GM12878 (cell line): ENCODE data around the gene PRSS27. TPM values are rescaled to one million over a fixed set of nuclear protein-coding genes. Genes with fewer than 3 reads are reported as not detected.
"Not testable (repeated sequence)": the region's sequence is repeated elsewhere in the genome, so short reads cannot be mapped to it uniquely, and the experiment has no call there.

Source experiments
- ATAC-seq: fragments of 200-7000 bp; cut with Tn5 transposase; 3 replicates; pipeline ENCODE4 v1.9.1; 2020; ENCODE audit warnings: mild to moderate bottlenecking, moderate library complexity
- BruUV-seq: library from RNA; stranded (reverse); fragments of 400-500 nt; replicated peaks from 2 replicates; lab custom pipeline; 2021; lab: Mats Ljungman, UMichigan
- CTCF ChIA-PET: fragments of 300-600 bp; sonication (Branson Sonifier 250); formaldehyde crosslinking; extraction: SDS; loops from one replicate; lab custom pipeline; 2021; ENCODE audit warnings: inconsistent platforms; lab: Yijun Ruan, JAX
- POLR2A ChIA-PET: fragments of 350-600 bp; formaldehyde crosslinking; extraction: SDS; loops from one replicate; lab custom pipeline; 2021; ENCODE audit warnings: inconsistent platforms; lab: Charles Lee
- RAD21 ChIA-PET: fragments of 300-600 bp; sonication (Branson Sonifier 250); formaldehyde crosslinking; loops from one replicate; lab custom pipeline; 2023; ENCODE audit warnings: antibody characterized with exemption; ENCODE audit not compliant: unreplicated experiment; lab: Charles Lee
- SMC1A ChIA-PET: fragments of 300-600 bp; sonication (Branson Sonifier 250); formaldehyde crosslinking; loops from one replicate; lab custom pipeline; 2023; ENCODE audit not compliant: unreplicated experiment, uncharacterized antibody; lab: Charles Lee
- DNase-seq: peaks from one replicate; pipeline ENCODE4 v3.0.0-alpha.2; 2011; ENCODE audit warnings: low read depth, low spot score
- FAIRE-seq: peaks from 3 replicates; lab custom pipeline; 2011; peaks lifted over from hg19 to GRCh38; lab: Jason Lieb, UNC
- H2AFZ ChIP-seq: 2 replicates; pipeline ENCODE4 v1.6.0; 2011; ENCODE audit warnings: low read depth, low read length, control low read depth; ENCODE audit not compliant: control insufficient read depth
- H3K27ac ChIP-seq: 2 replicates; pipeline ENCODE4 v1.5.1; 2011; ENCODE audit warnings: control low read depth; ENCODE audit not compliant: control insufficient read depth, insufficient read depth
- H3K27me3 ChIP-seq, 2 experiments: replicated peaks in 1 of 2; 2 replicates each; pipeline versions ENCODE4 v1.6.0 to v1.6.1; 2011; ENCODE audit warnings: low read length in 1 of 2; ENCODE audit not compliant: control insufficient read depth in 2 of 2, insufficient read depth in 2 of 2
- H3K36me3 ChIP-seq, 2 experiments: 2 replicates each; pipeline ENCODE4 v1.5.1; 2011; ENCODE audit warnings: low read length in 1 of 2; ENCODE audit not compliant: control insufficient read depth in 2 of 2, insufficient read depth in 2 of 2
- H3K4me1 ChIP-seq: 2 replicates; pipeline ENCODE4 v1.6.1; 2011; ENCODE audit warnings: mild to moderate bottlenecking, low read length, moderate library complexity, mixed read lengths; ENCODE audit not compliant: control insufficient read depth, insufficient read depth
- H3K4me2 ChIP-seq: 2 replicates; pipeline ENCODE4 v1.6.0; 2011; ENCODE audit warnings: control low read depth; ENCODE audit not compliant: control insufficient read depth, insufficient read depth
- H3K4me3 ChIP-seq: fragments of 200-600 bp; sonication (generic); 2 replicates; pipeline ENCODE4 v1.5.1; 2016
- H3K79me2 ChIP-seq: 2 replicates; pipeline ENCODE4 v1.6.0; 2011; ENCODE audit warnings: low read length; ENCODE audit not compliant: control insufficient read depth, insufficient read depth
- H3K9ac ChIP-seq: 2 replicates; pipeline ENCODE4 v1.8.0; 2011; ENCODE audit warnings: low read length, control low read depth, mixed read lengths; ENCODE audit not compliant: control insufficient read depth, insufficient read depth
- H3K9me3 ChIP-seq: replicated peaks from 3 replicates; pipeline ENCODE4 v1.5.1; 2011; ENCODE audit warnings: mild to moderate bottlenecking, low read length; ENCODE audit not compliant: control insufficient read depth, insufficient read depth
- H4K20me1 ChIP-seq: 2 replicates; pipeline ENCODE4 v1.6.0; 2011; ENCODE audit not compliant: control insufficient read depth, insufficient read depth
- ATF3 ChIP-seq: IDR thresholded peaks from 2 replicates; pipeline ENCODE4 v1.6.1; 2011; ENCODE audit warnings: low read depth, mild to moderate bottlenecking, low read length, moderate library complexity, borderline replicate concordance; ENCODE audit errors: extremely low read depth
- CREB1 ChIP-seq: IDR thresholded peaks from 2 replicates; pipeline ENCODE4 v1.6.1; 2012; ENCODE audit warnings: low read depth, mild to moderate bottlenecking, inconsistent platforms
- CREM ChIP-seq: IDR thresholded peaks from 2 replicates; pipeline ENCODE4 v1.6.1; 2014; ENCODE audit warnings: antibody characterized with exemption, low read depth
- E2F4 ChIP-seq: IDR thresholded peaks from 2 replicates; pipeline ENCODE4 v1.6.1; 2012; ENCODE audit warnings: low read depth, low read length, improper control_type of control experiment
- GATAD2B ChIP-seq: fragments of 450-650 bp; conservative IDR thresholded peaks from 2 replicates; pipeline ENCODE4 v1.6.1; 2017; ENCODE audit warnings: low read depth, mild to moderate bottlenecking, moderate library complexity
- HCFC1 ChIP-seq: fragments of 150-350 bp; IDR thresholded peaks from 2 replicates; pipeline ENCODE4 v1.6.1; 2014; ENCODE audit warnings: low read length
- HDAC6 ChIP-seq: fragments of 200-600 bp; sonication (generic); IDR thresholded peaks from one replicate; pipeline ENCODE4 v1.8.0; 2017; ENCODE audit warnings: antibody characterized with exemption; ENCODE audit not compliant: unreplicated experiment
- MTA2 ChIP-seq: fragments of 450-650 bp; IDR thresholded peaks from 2 replicates; pipeline ENCODE4 v1.6.1; 2016; ENCODE audit warnings: low read depth, mild to moderate bottlenecking, moderate library complexity
- MYB ChIP-seq: fragments of 150-350 bp; IDR thresholded peaks from 2 replicates; pipeline ENCODE4 v1.6.1; 2014; ENCODE audit warnings: mild to moderate bottlenecking, low read depth, low read length, borderline replicate concordance
- NFXL1 ChIP-seq: fragments of 450-650 bp; IDR thresholded peaks from 2 replicates; pipeline ENCODE4 v1.6.1; 2017; ENCODE audit warnings: antibody characterized with exemption, mild to moderate bottlenecking, borderline replicate concordance
- PML ChIP-seq: IDR thresholded peaks from 2 replicates; pipeline ENCODE4 v1.6.1; 2012; ENCODE audit warnings: low read length, inconsistent platforms
- POLR2AphosphoS5 ChIP-seq: IDR thresholded peaks from 2 replicates; pipeline ENCODE4 v1.6.1; 2011; ENCODE audit warnings: mild to moderate bottlenecking, low read length, inconsistent platforms
- SMAD1 ChIP-seq: fragments of 450-650 bp; IDR thresholded peaks from 2 replicates; pipeline ENCODE4 v1.6.1; 2018; ENCODE audit warnings: mild to moderate bottlenecking, low read depth; ENCODE audit not compliant: partially characterized antibody
- SMAD5 ChIP-seq: IDR thresholded peaks from 2 replicates; pipeline ENCODE4 v1.6.1; 2016; ENCODE audit warnings: antibody characterized with exemption, low read depth
- SREBF1 ChIP-seq: IDR thresholded peaks from 2 replicates; pipeline ENCODE4 v1.6.1; 2012; ENCODE audit warnings: mild to moderate bottlenecking, low read length
- SREBF2 ChIP-seq: IDR thresholded peaks from 2 replicates; pipeline ENCODE4 v1.6.1; 2012; ENCODE audit warnings: mild to moderate bottlenecking, low read length
- WRNIP1 ChIP-seq: IDR thresholded peaks from 2 replicates; pipeline ENCODE4 v1.6.1; 2011; ENCODE audit warnings: low read depth, low read length, improper control_type of control experiment, borderline replicate concordance
- YBX1 ChIP-seq: fragments of 450-650 bp; IDR thresholded peaks from 2 replicates; pipeline ENCODE4 v1.6.1; 2016; ENCODE audit warnings: antibody characterized with exemption
- ZNF622 ChIP-seq: fragments of 450-650 bp; IDR thresholded peaks from 2 replicates; pipeline ENCODE4 v1.6.1; 2017; ENCODE audit warnings: mild to moderate bottlenecking, inconsistent platforms
- WGBS: methylation state at CpG from one replicate; pipeline ENCODE4 v1.1.6; 2016; ENCODE audit warnings: low lambda C conversion rate; ENCODE audit not compliant: insufficient replicate concordance, insufficient coverage; ENCODE audit errors: missing lambda C conversion rate; 5-methylcytosine and 5-hydroxymethylcytosine counted together
- in situ Hi-C: fragments of 300-500 bp; cut with MboI; formaldehyde crosslinking; loops from 9 replicates; pipeline ENCODE4 v1.14.3; 2018; ENCODE audit warnings: mixed read lengths
- intact Hi-C: fragments of 100-400 bp; cut with micrococcal nuclease; formaldehyde crosslinking; loops from one replicate; pipeline ENCODE4 v1.14.2; 2022; ENCODE audit not compliant: unreplicated experiment
- polyA plus RNA-seq, 11 experiments: library from polyadenylated mRNA; depleted of rRNA in 4 of 11; unstranded in 6 of 11; stranded (reverse) in 5 of 11; fragments of >200 nt; fragmentation: Nextera tagmentation in 4 of 11; fragmentation: Illumina TruSeq in 1 of 11; extraction: Ambion mirVana in 4 of 11; extraction: Trizol in 1 of 11; gene quantifications; 1 replicate in 1 of 11; 2 replicates in 10 of 11; pipeline versions ENCODE4 v1.2.1 to v1.2.3, GENCODE V29; 2011 to 2016; ENCODE audit warnings: inconsistent platforms in 2 of 11, missing spikeins in 2 of 11, low read depth in 1 of 11
- total RNA-seq, 4 experiments: library from RNA; depleted of rRNA in 3 of 4; stranded (reverse); fragments of >200 nt in 3 of 4; fragmentation: Illumina TruSeq in 1 of 4; extraction: Trizol in 1 of 4; gene quantifications; 2 replicates each; pipeline versions ENCODE4 v1.2.1 to v1.2.3, GENCODE V29; 2013 to 2021

The PRSS27 gene
- total and polyA plus RNA-seq, 10 of the 15 experiments (the other 5 are each of a cell fraction or from before 2014, with no cell fraction given) = 0.18 to 1.8 (median 0.51) TPM; not detected in 2

- intact Hi-C loops, SMC1A ChIA-PET, BruUV-seq, H3K27ac ChIP-seq, DNase-seq, H3K79me2 ChIP-seq, ATAC-seq, POLR2A ChIA-PET, H3K4me3 ChIP-seq, H2AFZ ChIP-seq, H4K20me1 ChIP-seq, H3K9ac ChIP-seq, H3K27me3 ChIP-seq, in situ Hi-C loops, FAIRE-seq, H3K36me3 ChIP-seq, RAD21 ChIA-PET, H3K9me3 ChIP-seq, H3K4me2 ChIP-seq, H3K4me1 ChIP-seq, CTCF ChIA-PET: not testable (repeated sequence)
- WGBS = 86% methylated on average over 7 of the region's 7 CpGs
Measured at GRCh38 chr16:2666671-2667070, 53.4 kb downstream of the PRSS27 start.

GRCh38 chr16:2664574-2664982 lies 55.4 kb downstream of the PRSS27 start:
- POLR2A ChIA-PET = no interaction called here
- Histone ChIP-seq H3K4me1 (no peaks in the 10 kb centered on the region), H3K27me3 (no peaks in the 10 kb centered on the region), H3K4me2 (no peak overlapping the region), H3K36me3 (peaks cover 0 to 3% of the 10 kb centered on the region in 2 experiments; a peak in 1 of 4 replicates), H3K4me3 (no peak overlapping the region), H3K9me3 (no peaks in the 10 kb centered on the region), H3K27ac (no peak overlapping the region), H4K20me1 (no peaks in the 10 kb centered on the region), H2AFZ (no peak overlapping the region), H3K9ac (no peak overlapping the region), H3K79me2 (no peaks in the 10 kb centered on the region)
- WGBS = 82% methylated on average over 9 of the region's 9 CpGs
- no TSS peak for BruUV-seq
- in situ Hi-C loops (no loop called here), intact Hi-C loops (no loop called here)
- FAIRE-seq = no peak
- no peak for ATAC-seq
- RAD21 ChIA-PET = no interaction called here
- SMC1A ChIA-PET = no interaction called here
- TF ChIP-seq ATF3 (no peak), POLR2AphosphoS5 (no peak), GATAD2B (no peak), PML (no peak), CREM (no peak), E2F4 (no peak), WRNIP1 (no peak), MYB (no peak), YBX1 (no peak), HDAC6 (no peak), NFXL1 (no peak), SREBF2 (no peak), ZNF622 (no peak), CREB1 (no peak), HCFC1 (no peak), MTA2 (no peak), SMAD5 (no peak), SREBF1 (no peak), SMAD1 (no peak)
- CTCF ChIA-PET = interaction anchor here (1.2 kb wide), 1 partner anchor 15 kb away, joined by 3 read pairs; no protein-coding TSS in a partner anchor
- no peak for DNase-seq
